A673 (cell line): ENCODE results near the gene CCL13.

ENCODE experiments used
- CTCF ChIP-seq: fragments of 300-800, 200-600 bp; sonication (generic); conservative IDR thresholded peaks from 2 replicates; pipeline ENCODE4 v1.5.1; 2017; ENCODE audit warnings: low read depth, mild to moderate bottlenecking, antibody characterized with exemption, low read length, moderate library complexity, mixed read lengths
- EZH2 ChIP-seq: fragments of 200-600 bp; sonication (generic); IDR thresholded peaks from 2 replicates; pipeline ENCODE4 v1.6.1; 2017; ENCODE audit warnings: borderline replicate concordance, low read depth, mild to moderate bottlenecking, mixed read lengths, antibody characterized with exemption, low read length; ENCODE audit not compliant: poor library complexity, severe bottlenecking

GRCh38 chr17:34390649-34391048 is 34.4 kb downstream of the CCL13 start:
- TF ChIP-seq EZH2 (no peak), CTCF (no peak)
